NCI-H2029 treated with DMSO at 0.1 percent for 48 hours (cell line): ENCODE data around the gene NSUN6.
"Not testable (repeated sequence)": the region's sequence is repeated elsewhere in the genome, so short reads cannot be mapped to it uniquely, and the experiment has no call there.

ENCODE experiments used
- DNase-seq: peaks from one replicate; lab custom pipeline; 2025; lab: John Stamatoyannopoulos, UW

NSUN6 gene

GRCh38 chr10:18607503-18608378 is 43.6 kb downstream of the NSUN6 start:
- DNase-seq: no peak

- DNase-seq: no peak
Measured at GRCh38 chr10:18606051-18606695, 45.2 kb downstream of the NSUN6 start.

DNA sequence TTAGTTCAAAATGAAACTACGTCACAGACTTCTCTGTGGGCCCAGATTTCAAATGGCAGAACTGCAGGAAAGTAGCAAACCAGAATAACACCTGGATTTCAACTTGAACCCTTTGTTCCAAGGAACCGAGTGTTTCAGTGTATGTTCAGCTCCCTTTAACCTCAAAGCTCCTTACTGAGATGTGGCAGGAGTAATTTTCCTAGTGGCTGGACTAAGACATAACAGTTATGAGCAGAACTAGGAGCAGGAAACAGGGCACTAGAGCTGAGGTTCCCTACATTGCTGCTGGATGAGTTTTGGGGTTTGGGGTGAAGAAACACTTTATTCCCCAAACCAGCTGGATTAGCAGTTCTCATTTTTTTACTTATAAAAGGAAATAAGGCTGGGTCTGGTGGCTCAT is 50.1 kb downstream of the NSUN6 start:
- DNase-seq: no peak

GRCh38 chr10:18599392-18599791 is 52.0 kb downstream of the NSUN6 start:
- DNase-seq: no peak

DNA sequence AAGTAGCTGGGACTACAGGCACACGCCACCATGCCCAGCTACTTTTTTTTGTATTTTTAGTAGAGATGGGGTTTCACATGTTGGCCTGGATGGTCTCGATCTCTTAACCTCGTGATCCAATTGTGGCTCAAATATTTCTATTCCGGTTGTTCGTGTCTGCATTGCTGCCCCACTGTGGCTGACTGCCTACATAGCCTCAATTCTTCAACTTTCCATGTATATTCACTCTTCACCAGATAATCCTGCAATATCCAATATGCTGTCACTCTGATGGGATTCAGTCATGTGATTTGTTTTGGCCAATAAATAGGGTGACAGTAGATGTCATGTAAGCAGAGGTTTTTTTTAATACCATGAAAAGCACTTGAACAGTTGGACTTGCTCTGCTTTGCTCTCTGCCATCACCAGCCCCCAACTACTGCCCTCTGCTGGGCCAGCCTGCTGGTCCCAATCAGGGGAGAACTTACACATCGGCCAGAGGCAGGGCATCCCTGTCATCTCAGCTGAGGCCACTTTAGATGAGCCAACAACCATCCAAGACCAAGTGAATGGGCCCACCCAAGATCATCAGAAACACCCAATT is 56.7 kb downstream of the NSUN6 start:
- DNase-seq: no peak

DNA sequence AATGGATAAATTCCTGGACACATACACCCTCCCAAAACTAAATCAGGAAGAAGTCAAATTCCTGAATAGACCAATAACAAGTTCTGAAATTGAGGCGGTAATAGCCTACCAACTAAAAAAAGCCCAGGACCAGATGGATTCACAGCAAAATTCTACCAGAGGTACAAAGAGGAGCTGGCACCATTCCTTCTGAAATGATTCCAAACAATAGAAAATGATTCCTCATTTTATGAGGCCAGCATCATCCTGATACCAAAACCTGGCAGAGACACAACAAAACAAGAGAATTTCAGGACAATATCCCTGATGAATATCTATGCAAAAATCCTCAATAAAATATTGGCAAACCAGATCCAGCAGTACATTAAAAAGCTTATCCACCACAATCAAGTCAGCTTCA is 60.2 kb downstream of the NSUN6 start:
- DNase-seq: not testable (repeated sequence)

GRCh38 chr10:18586637-18587036 is 64.8 kb downstream of the NSUN6 start:
- not testable (repeated sequence) for DNase-seq

- DNase-seq: no peak
Measured at GRCh38 chr10:18583575-18584270, 67.7 kb downstream of the NSUN6 start.

GRCh38 chr10:18582803-18583202 is 68.6 kb downstream of the NSUN6 start:
- no peak for DNase-seq

DNA sequence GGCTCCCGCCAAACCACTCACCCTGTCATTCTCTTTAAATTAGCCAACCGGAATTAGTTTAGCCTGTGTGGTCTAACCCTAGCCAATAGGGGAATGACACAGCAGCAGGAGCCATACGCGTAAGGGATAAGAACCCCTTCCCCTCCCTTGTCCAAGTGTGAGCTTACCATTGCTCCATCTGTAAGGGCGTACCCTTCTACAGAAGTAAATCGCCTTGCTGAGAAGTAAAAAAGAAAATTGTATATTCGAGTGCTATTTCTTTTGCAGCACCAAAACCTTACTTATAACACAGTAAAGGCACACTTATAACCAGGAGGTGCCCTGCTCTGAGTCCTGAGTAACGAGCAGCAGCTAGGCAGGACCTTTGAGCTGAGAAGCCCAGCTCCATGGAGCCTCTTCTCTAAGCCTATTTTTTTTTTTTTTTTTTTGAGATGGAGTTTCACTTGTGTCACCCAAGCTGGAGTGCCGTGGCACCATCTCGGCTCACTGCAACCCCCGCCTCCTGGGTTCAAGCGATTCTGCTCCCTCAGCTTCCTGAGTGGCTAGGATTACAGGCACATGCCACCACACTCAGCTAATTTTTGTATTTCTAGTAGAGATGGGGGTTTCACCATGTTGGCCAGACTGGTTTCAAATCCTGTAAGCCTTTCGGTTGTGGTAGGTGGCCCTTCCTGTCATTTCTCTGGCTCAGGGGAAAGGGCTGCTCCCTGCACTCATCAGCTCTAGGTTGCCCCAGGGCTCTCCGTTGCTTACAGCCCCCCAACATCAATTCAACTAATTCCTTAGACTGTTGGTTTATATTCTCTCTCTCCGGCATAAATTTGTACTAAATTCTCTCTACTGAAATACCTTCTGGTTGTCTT is 73.3 kb downstream of the NSUN6 start:
- no peak for DNase-seq

DNA sequence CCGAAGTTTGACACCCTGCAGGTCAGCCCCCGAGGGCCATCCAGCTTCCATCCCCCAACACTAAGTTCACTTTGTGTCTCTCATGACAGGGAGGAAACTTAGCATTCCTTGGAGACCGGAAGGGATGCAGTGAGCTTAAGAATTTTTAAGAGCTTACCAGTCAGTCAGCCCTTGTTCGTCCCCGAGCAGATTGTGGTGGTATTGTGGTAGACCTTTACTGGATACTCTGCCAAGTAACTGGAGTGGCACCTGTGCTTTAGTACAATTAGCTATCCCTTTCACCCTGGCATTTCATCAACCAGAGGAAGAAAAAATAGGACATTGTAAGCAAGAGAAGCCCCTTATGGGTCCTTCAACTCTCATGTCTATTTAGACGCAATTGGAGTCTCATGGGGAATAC is 74.8 kb downstream of the NSUN6 start:
- no peak for DNase-seq

- no peak for DNase-seq
Measured at GRCh38 chr10:18572959-18573561, 78.3 kb downstream of the NSUN6 start.

- no peak for DNase-seq
Measured at GRCh38 chr10:18571780-18572179, 79.6 kb downstream of the NSUN6 start.

GRCh38 chr10:18571076-18571475 is 80.3 kb downstream of the NSUN6 start:
- DNase-seq: no peak

DNA sequence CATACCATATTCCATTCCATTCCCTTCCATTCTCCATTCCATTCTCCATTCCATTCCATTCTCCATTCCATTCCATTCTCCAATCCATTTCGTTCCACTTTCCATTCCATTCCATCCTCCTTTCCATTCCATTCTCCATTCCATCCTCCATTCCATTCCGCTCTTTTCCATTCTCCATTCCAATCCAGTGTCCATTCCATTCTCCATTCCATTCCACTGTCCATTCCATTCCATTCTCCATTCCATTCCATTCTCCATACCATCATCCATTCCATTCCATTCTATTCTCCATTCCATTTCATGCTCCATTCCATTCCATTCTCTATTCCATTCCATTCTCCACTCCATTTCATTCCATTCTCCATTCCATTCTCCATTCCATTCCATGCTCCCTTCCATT is 81.0 kb downstream of the NSUN6 start:
- not testable (repeated sequence) for DNase-seq

GRCh38 chr10:18567343-18567856 is 84.0 kb downstream of the NSUN6 start:
- DNase-seq: no peak

- no peak for DNase-seq
Measured at GRCh38 chr10:18566177-18566576, 85.2 kb downstream of the NSUN6 start.

DNA sequence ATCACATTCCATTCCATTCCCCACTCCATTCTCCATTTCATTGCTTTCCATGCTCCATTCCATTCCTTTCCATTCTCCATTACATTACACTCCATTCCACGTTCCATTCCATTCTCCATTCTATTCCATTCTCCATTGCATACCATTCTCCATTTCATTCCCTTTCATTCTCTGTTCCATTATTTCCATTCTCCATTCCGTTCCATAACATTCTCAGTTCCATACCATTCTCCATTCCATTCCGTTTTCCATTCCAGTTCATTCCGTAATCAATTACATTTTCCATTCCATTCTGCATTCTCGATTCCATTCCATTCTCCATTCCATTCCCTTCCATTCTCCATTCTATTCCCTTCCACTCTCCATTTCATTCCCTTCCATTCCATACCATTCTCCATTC is 86.4 kb downstream of the NSUN6 start:
- no peak for DNase-seq

GRCh38 chr10:18563003-18563726 is 88.2 kb downstream of the NSUN6 start:
- DNase-seq: no peak

DNA sequence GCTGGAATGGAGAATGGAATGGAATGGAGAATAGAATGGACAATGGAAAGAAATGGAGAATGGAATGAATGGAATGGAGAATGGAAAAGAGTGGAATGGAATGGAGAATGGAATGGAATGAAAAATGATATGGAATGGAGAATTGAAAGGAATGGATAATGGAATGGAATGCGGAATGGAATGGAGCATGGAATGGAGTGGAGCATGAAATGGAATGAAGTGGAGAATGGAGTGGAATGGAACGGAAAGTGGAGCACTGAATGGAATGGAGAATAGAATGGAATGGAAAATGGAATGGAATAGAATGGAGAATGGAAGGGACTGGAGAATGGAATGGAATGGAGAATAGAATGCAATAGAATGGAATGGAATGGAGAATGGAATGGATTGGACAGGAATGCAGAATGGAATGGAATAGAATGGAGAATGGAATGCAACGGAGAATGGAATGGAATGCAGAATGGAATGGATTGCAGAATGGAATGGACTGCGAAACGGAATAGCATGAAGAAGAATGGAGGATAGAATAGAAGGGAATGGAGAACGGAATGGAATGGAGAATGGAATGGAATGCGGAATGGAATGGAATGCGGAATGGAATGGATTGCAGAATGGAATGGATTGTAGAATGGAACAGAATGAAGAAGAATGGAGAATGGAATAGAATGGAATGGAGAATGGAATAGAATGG is 89.4 kb downstream of the NSUN6 start:
- DNase-seq: no peak
